HUES64 (cell line): ENCODE data around the gene NAPEPLD.
"Not testable (repeated sequence)": the region's sequence is repeated elsewhere in the genome, so short reads cannot be mapped to it uniquely, and the experiment has no call there.

Experiments used
- H3K27ac ChIP-seq: 2 replicates; pipeline ENCODE4 v1.7.0; 2013; ENCODE audit warnings: low read depth, low read length, inconsistent platforms
- H3K27me3 ChIP-seq: 2 replicates; pipeline ENCODE4 v1.6.1; 2013; ENCODE audit warnings: mild to moderate bottlenecking, low read length; ENCODE audit not compliant: insufficient read depth
- H3K36me3 ChIP-seq: 2 replicates; pipeline ENCODE4 v1.6.1; 2013; ENCODE audit warnings: mild to moderate bottlenecking, low read length; ENCODE audit not compliant: insufficient read depth
- H3K4me1 ChIP-seq: 2 replicates; pipeline ENCODE4 v1.6.1; 2013; ENCODE audit warnings: mild to moderate bottlenecking, low read length, moderate library complexity; ENCODE audit not compliant: insufficient read depth
- H3K4me3 ChIP-seq: 2 replicates; pipeline ENCODE4 v1.5.1; 2013; ENCODE audit warnings: mild to moderate bottlenecking, low read length, moderate library complexity
- H3K9ac ChIP-seq: 2 replicates; pipeline ENCODE4 v1.6.1; 2013; ENCODE audit warnings: mild to moderate bottlenecking, low read depth, low read length
- H3K9me3 ChIP-seq: 2 replicates; pipeline ENCODE4 v1.6.1; 2013; ENCODE audit warnings: low read depth, low read length; ENCODE audit not compliant: insufficient read depth
- WGBS: fragments of 150-250, 120-280 bp; methylation state at CpG from one replicate; pipeline ENCODE4 v1.1.7; 2013; ENCODE audit warnings: missing lambda C conversion rate; 5-methylcytosine and 5-hydroxymethylcytosine counted together

The NAPEPLD gene

GRCh38 chr7:103155331-103156024 lies 6.6 kb upstream of the NAPEPLD start:
- WGBS, result 95% methylated on average over 8 of the region's 8 CpGs
- not testable (repeated sequence) for H3K9ac ChIP-seq, H3K36me3 ChIP-seq, H3K4me3 ChIP-seq, H3K27ac ChIP-seq, H3K4me1 ChIP-seq, H3K27me3 ChIP-seq, H3K9me3 ChIP-seq

GRCh38 chr7:103154042-103154441 lies 5.1 kb upstream of the NAPEPLD start:
- H3K4me3 ChIP-seq, result no peak overlapping the region
- no peak overlapping the region for H3K27ac ChIP-seq
- no peak overlapping the region for H3K9ac ChIP-seq
- peaks cover 8% of the 10 kb centered on the region for H3K27me3 ChIP-seq
- no peaks in the 10 kb centered on the region for H3K9me3 ChIP-seq
- WGBS, result 81% methylated on average over 5 of the region's 6 CpGs
- no peaks in the 10 kb centered on the region for H3K36me3 ChIP-seq
- H3K4me1 ChIP-seq, result peaks cover 17% of the 10 kb centered on the region

GRCh38 chr7:103152744-103153617 lies 4.1 kb upstream of the NAPEPLD start:
- H3K27ac ChIP-seq, H3K4me3 ChIP-seq, H3K9me3 ChIP-seq, H3K9ac ChIP-seq, H3K27me3 ChIP-seq, H3K36me3 ChIP-seq: not testable (repeated sequence)
- 94% methylated on average over 23 of the region's 23 CpGs for whole genome bisulfite sequencing
- H3K4me1 ChIP-seq, result peaks cover 20% of the 10 kb centered on the region

GRCh38 chr7:103151993-103152676 lies 3.2 kb upstream of the NAPEPLD start:
- H3K27me3 ChIP-seq, H3K36me3 ChIP-seq, H3K27ac ChIP-seq, H3K9ac ChIP-seq, H3K4me3 ChIP-seq, H3K9me3 ChIP-seq: not testable (repeated sequence)
- 94% methylated on average over 8 of the region's 8 CpGs for WGBS
- H3K4me1 ChIP-seq, result peaks cover 29% of the 10 kb centered on the region

GRCh38 chr7:103150192-103150591 lies 1.3 kb upstream of the NAPEPLD start:
- Histone ChIP-seq H3K4me1 (peaks cover 39% of the 10 kb centered on the region), H3K9me3 (no peaks in the 10 kb centered on the region), H3K36me3 (no peaks in the 10 kb centered on the region), H3K9ac (no peak overlapping the region), H3K27ac (no peak overlapping the region), H3K4me3 (no peak overlapping the region), H3K27me3 (peaks cover 8% of the 10 kb centered on the region)

- Histone ChIP-seq H3K27ac (peak overlapping the region; percentile 92; the same call in 1 of the 2 replicates), H3K4me3 (peak overlapping the region; percentile 90), H3K36me3 (no peaks in the 10 kb centered on the region), H3K27me3 (peaks cover 8% of the 10 kb centered on the region), H3K9me3 (no peaks in the 10 kb centered on the region), H3K4me1 (peaks cover 39% of the 10 kb centered on the region), H3K9ac (peak overlapping the region; percentile 94)
- 93% methylated on average over 11 of the region's 11 CpGs for WGBS
Observed at GRCh38 chr7:103149808-103150180, 895 bp upstream of the NAPEPLD start.

GRCh38 chr7:103148131-103148993 lies 537 bp downstream of the NAPEPLD start:
- H3K4me3 ChIP-seq, result peak overlapping the region; percentile 90
- peak overlapping the region; percentile 92 for H3K27ac ChIP-seq
- no peaks in the 10 kb centered on the region for H3K36me3 ChIP-seq
- H3K9ac ChIP-seq, result peak overlapping the region; percentile 94
- WGBS, result 15% methylated on average over 13 of the region's 13 CpGs
- H3K27me3 ChIP-seq, result peaks cover 8% of the 10 kb centered on the region
- H3K4me1 ChIP-seq, result peaks cover 30% of the 10 kb centered on the region
- no peaks in the 10 kb centered on the region for H3K9me3 ChIP-seq

GRCh38 chr7:103144754-103145153 lies 4.1 kb downstream of the NAPEPLD start:
- 88% methylated on average over 2 of the region's 2 CpGs for WGBS
- not testable (repeated sequence) for H3K9me3 ChIP-seq, H3K9ac ChIP-seq, H3K36me3 ChIP-seq, H3K27ac ChIP-seq, H3K4me3 ChIP-seq, H3K27me3 ChIP-seq
- peaks cover 30% of the 10 kb centered on the region for H3K4me1 ChIP-seq

GRCh38 chr7:103143868-103144267 lies 5.0 kb downstream of the NAPEPLD start:
- H3K4me1 ChIP-seq, result peaks cover 28% of the 10 kb centered on the region
- no peak overlapping the region for H3K9ac ChIP-seq
- WGBS, result 89% methylated on average over 1 of the region's 1 CpG
- no peak overlapping the region for H3K4me3 ChIP-seq
- no peaks in the 10 kb centered on the region for H3K36me3 ChIP-seq
- no peaks in the 10 kb centered on the region for H3K27me3 ChIP-seq
- no peak overlapping the region for H3K27ac ChIP-seq
- H3K9me3 ChIP-seq, result no peaks in the 10 kb centered on the region

GRCh38 chr7:103142494-103142893 lies 6.4 kb downstream of the NAPEPLD start:
- H3K36me3 ChIP-seq, result no peaks in the 10 kb centered on the region
- H3K27ac ChIP-seq, result no peak overlapping the region
- no peaks in the 10 kb centered on the region for H3K9me3 ChIP-seq
- WGBS, result 95% methylated on average over 1 of the region's 1 CpG
- no peak overlapping the region for H3K9ac ChIP-seq
- H3K27me3 ChIP-seq, result no peaks in the 10 kb centered on the region
- no peak overlapping the region for H3K4me3 ChIP-seq
- H3K4me1 ChIP-seq, result peaks cover 20% of the 10 kb centered on the region
